OCI-M1 (cell line): ENCODE results near the gene PHF11.
A peak's percentile ranks its signal among the peaks of the same experiment; 100 is the strongest.
"Not testable (repeated sequence)": the region's sequence is repeated elsewhere in the genome, so short reads cannot be mapped to it uniquely, and the experiment has no call there.

Experiments used
- DNase-seq: peaks from one replicate; lab custom pipeline; 2025; lab: John Stamatoyannopoulos, UW

PHF11 gene

DNA sequence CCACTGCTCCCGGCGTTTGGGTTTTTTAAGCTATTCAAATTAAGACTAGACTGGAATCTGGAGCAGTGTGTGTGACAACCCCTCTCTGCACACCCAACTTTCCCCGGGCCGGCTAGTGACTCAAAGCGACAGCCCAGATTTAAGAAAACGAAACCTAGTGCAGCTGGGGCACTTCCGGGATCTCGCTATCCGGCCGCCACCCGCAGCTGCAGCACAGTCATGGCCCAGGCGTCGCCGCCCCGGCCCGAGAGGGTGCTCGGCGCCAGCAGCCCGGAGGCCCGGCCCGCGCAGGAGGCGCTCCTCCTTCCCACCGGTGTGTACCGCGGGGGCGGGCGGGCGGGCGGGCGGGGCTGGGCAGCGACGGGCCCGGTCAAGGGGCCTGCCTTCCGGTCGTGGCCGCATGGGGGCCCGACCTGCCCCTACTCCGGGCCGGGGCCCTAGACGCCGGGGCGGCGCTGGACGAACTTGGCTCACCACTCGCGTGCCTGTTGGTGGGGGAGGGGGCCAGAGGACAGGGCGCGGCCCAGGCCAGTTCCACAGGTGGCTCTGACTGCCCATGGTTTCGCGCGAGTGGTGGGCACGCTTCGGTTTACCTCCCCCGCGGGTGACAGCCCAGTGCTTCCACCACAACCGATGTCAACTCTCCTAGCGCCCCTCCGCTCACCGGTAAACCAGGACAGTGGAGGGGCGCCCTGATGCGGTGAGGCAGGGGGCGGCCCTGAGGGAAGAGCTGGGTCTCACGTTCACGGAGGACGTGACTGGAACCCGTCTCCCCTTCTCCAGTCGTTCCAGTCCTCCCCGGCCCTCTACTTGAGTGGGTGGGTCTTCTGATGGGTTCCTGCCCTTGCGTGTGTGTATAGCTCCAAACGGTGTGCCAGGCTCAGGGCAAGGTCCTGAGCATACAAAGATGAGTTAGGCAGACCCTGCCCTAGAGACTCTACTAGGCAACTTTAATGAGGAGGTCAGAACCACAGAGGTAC lies at the start of gene PHF11:
TSS of gene PHF11 (plus strand) at position 171 of the 980 bp plus-strand sequence. CDS start at position 220, 49 bp downstream.
- peak; percentile 88 for DNase-seq

DNA sequence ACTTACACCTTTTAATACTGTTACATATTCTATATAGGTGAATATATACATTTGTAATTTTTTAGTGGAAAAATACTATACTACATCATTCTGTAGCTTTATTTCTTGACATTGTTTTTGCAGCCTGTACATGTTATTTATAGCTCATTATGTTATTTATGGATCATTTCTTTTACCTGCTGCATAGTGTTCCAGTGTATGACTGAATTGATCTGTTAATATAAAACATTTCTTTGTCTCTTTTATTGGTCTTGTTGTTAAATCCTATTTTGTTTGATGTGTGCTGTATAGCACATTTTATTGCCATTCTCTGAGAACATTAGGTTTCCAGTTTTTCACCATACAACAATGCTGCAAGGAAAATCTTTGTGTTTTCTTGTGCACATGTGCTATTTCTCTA lies 49.3 kb upstream of the PHF11 start:
- DNase-seq = peak; percentile 30

DNA sequence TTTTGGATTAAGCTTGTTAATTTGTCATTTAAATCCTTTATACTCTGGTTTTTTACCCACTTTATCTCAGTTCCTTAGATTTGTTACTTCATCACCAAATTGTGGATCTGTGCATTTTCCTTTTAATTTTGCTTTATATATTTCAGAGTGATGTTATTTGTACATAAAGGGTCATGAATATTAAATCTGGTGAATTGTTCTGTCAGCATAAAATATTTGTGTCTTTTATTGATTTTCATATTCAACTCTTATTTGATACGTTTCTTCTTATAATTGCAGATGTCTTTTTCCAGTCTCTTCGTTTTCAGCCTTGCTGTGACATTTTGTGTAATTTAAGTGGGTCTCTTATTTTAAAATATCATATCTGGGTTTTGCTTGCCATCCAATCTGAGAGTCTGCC lies 47.0 kb upstream of the PHF11 start:
- DNase-seq = no peak

DNA sequence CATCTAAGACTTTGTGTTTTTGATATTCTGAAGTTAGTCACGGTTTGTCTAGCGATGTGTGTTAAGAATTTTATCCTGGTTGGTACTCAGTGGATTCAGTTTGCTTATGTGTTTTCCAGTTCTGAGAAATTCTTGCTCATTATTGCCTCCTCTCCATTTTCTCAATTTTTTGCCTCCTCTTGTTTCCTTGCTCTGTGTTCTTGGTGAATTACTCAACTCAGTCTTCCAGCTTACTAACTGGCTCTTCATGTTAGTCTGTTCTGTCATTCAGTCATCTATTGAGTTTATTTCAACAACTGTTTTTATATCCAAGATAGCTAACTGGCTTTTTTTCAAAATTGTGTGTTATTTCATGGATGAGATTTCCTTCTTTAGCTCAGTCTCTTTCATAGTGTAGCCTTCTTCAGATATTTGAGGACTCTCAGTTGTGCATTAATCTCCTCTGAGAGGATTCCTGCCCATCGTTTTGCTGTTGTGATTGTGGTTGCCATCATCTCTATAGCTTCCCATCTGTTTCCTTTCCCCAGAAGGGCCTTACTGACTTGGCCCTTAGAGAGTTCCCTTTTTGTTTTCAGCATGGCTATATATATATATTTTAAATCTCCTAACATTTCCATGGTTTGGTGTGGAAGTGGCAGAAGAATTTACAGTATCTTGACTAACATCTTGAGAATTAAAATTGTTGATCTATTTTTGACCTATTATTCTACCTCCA lies 45.5 kb upstream of the PHF11 start:
- DNase-seq = peak; percentile 26

DNA sequence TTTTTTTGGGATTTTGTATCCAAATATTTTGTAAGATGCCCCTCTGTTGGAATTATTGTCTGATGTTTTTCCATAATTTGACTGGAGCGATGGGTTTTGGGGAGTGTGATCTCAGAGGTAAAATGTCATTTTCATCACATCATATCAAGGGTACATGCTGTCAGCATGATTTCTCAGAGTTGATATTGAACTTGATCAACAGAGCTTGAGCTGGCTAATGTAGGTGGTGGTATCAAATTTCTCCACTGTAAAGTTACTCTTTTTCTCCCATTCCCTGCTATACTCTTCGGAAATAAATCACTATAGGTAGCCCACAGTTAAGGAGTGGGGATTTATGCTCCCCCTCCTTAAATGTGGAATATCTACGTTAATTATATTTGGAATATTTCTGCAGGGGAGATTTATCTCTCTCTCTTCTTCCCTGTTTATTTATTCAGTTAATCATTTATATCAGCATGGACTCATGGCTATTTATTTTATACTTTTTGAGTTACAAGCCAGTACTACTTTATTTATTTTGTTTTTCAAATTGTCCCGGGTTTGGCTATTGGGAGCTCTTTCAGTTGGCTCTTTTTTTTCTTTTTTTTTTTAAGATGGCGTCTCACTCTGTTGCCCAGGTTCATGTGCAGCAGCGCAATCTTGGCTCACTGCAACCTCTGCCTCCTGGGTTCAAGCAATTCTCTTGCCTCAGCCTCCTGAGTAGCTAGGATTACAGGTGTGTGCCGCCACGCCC lies 42.9 kb upstream of the PHF11 start:
- DNase-seq = no peak

DNA sequence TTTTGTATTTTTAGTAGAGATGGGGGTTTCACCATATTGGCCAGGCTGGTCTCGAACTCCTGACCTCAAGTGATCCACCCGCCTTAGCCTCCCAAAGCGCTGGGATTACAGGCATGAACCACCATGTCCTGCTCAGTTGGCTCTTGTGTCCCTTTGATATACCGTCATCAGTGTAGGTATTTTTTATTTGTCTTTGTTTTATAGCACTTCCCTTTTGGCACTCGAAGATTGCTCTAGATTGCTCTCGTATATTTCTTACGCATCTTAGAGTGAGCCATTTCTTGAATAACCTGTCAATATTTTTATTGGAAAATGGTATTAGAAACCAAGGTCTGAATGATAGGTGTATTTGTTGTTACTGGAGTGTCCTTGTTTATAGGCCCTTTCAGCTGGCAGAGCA lies 42.3 kb upstream of the PHF11 start:
- no peak for DNase-seq

DNA sequence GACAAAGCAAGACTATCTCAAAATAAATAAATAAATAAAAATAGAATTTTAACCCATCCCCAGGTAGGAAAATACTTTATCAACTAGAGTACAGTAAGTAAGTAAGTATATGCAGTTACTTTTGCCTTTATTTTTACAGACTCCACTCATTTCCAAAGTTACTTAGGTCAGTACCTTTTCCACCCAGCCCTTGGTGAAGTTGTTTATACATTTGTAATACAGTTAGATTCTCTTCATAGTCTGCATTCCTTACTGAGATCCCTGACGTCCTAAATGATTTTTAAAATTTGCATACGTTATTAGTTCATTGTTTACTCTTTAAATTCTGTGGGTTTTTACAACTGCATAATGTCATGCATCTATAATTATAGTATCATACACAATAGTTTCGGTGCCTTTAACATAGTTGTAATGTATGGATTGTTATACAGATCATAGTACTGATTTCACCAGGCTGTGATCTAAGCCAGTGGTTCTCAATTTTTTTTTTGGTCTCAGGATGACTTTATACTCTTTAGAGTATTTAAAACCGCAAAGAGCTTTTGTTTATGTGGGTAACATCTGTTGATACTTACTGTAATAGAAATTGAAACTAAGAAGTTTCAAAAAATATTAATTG lies 41.3 kb upstream of the PHF11 start:
- no peak for DNase-seq

DNA sequence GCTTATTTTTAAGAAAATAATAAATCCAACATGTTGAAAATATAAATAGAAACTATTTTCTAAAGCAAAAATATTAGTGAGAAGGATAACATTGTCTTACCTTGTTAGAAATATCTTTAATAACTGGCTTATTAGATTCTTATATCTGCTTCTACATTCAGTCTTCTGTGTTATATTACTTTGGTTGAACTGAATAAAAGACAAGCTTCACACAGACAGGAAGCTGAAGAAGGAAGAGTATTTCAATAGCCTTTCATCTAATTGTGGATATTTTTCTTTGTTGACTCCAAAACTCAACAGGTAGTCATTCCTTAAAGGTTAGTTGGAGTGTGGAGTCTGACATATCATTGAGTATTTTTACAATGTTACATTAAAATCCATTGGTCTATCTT lies 40.8 kb upstream of the PHF11 start:
- DNase-seq = peak; percentile 29

DNA sequence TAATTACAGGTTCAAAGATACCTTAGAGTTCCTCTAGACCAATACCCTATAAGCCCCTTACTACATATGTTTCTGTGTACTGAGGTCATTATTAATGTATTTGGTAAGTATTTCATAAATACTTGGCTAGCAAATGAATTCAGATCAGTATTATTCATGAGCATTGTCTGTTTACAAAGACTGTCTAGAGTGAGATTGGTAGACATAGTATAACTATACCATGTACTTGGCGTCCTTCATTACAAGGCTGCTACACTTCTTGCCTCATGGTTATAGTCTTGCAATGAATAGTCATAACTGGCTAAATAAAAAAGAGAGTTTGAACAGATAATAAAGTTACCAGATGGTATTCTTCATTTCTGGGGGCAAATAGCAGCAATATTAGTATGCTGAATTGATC lies 39.6 kb upstream of the PHF11 start:
- no peak for DNase-seq

DNA sequence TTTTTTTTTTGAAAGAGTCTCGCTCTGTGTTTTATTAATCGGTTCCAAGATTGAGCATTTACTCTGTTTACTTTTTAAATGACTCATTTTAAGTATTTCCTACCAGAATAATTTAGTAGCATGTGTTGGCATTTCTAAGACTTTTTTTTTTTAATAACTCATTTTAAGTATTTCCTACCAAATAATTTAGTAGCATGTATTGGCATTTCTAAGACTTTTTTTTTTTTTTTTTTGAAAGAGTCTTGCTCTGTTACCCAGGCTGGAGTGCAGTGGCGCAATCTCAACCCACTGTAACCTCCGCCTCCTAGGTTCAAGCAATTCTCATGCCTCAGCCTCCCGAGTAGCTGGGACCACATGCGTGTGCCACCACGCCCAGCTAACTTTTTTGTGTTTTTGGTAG lies 38.5 kb upstream of the PHF11 start:
- DNase-seq = no peak

DNA sequence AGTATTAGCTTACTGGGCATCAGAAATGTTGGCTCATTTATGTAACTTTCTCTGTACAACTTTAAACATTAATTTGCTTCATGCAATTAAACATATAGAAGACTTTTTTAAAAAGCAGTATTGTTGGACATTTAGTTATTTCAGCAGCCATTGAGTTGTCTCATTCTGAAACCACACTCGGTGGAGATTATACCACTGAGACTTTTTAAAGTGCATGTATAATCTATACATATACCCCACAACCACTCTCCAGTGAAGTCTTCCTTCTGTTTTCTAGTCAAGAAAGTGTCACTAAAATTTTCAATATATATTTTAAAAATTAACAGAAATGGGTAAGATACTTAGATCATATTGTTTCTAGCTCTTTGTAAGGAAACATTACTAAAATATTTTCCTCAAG lies 36.2 kb upstream of the PHF11 start:
- DNase-seq = no peak

DNA sequence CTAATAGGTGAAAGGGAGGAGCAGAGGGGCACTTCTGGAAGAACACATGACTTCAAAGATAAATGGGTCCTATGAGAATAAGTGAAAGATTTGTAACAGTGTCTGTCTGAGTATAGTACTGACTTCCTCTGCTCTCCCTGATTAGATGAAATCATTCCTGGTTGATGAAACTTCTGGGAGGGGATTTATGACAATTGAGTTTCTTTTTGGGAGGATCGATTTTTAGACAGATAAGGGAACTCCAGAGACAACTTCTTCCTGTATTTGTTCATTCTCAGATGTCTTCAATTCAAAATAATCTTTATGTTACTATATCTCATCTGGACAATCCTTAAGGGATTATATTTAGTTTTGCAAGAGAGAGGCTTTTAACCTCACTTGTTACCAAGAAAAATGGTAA lies 31.7 kb upstream of the PHF11 start:
- DNase-seq = peak; percentile 19

DNA sequence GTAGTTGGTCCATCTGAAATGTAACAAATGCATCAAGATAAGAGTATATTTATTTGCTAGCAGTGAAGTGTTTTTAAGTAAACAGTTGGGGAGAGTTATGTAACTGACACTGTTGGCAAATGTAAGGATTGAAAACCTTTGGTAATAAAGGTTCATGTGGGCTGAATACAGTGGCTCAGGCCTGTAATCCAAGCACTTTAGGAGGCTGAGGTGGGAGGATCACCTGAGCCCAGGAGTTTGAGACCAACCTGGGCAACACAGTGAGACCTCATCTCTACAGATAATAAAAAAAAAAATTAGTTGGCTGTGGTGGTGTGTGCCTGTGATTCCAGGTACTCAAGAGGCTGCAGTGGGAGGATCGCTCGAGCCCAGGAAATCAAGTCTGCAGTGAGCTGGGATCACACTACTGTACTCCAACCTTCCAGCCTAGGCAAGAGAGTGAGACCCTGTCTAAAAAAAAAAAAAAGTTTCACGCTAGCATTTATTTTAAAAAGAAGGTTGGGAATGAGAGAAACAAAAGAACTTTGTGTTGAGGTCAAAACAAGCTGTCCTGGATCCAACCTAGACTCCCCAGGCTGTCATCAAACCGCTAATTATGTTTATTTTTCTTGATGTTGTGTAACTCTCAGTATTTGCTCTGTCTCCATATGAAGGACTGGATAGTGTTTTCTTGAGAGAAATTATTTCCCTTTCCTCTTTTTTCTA lies 31.0 kb upstream of the PHF11 start:
- DNase-seq = no peak

DNA sequence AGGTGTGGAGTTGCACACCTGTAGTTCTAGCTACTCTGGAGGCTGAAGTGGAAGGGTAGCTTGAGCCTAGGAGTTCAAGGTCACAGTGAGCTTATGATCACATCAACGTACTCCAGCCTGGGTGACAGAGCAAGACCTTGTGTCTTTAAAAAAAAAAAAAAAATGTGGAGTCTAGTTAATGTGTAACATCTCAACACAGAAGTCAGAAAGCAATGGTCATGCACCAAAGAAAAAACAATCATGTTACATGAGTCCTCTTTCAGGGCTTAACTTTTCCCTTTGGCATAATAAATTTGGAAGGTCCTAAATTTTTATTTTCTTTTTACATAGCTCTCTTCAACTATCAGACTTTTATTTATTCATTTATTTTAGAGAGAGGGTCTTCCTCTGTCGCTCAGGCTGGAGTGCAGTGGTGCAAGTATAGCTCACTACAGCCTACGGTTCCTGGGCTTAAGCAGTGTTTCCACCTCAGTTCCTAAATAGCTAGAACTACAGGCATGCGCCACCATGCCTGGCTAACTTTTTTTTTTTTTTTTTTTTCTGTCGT lies 29.4 kb upstream of the PHF11 start:
- DNase-seq = no peak

DNA sequence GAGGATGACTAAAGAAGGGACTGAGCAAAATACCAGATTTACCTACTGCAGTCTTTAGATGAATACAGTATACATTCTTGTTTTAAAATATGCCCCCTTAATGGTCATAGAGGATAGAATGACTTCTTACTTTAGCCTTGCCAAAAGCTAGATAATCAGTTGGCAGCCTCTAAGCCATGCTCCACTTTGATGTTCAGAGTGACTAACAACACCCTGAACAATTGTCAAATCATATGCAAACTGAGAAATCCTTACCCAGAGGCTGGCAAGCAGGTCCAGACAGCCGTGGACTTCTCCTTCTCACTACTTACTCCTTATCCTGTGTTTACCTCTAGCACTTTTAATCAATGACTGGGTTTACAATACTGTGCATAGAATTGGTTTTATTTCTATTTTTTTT lies 23.6 kb upstream of the PHF11 start:
- no peak for DNase-seq

DNA sequence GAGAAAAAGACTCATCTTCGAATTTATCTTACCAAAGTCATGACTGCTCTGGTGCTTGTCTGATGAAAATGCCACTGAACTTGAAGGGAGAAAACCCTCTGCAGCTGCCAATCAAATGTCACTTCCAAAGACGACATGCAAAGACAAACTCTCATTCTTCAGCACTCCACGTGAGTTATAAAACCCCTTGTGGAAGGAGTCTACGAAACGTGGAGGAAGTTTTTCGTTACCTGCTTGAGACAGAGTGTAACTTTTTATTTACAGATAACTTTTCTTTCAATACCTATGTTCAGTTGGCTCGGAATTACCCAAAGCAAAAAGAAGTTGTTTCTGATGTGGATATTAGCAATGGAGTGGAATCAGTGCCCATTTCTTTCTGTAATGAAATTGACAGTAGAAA lies 19.2 kb upstream of the PHF11 start:
- DNase-seq = no peak

DNA sequence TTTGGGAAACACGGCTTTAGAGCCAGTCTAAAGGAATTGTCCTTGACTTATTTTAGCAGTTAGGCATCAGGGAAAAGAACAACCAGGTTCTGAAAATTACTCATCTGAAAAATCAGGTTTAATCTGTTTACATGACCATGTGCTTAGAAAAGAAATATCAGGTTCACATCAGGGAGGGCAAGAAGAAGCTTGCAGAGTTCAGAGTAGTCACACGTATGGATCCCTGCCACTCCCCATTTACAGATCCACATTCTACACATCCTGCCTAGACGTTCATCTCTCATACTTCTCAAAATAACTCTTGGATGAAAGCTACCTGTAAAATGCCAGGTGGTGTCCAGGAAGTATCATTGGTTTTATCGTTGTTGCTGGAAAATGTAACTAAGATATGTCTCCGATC lies 14.0 kb upstream of the PHF11 start:
- no peak for DNase-seq

DNA sequence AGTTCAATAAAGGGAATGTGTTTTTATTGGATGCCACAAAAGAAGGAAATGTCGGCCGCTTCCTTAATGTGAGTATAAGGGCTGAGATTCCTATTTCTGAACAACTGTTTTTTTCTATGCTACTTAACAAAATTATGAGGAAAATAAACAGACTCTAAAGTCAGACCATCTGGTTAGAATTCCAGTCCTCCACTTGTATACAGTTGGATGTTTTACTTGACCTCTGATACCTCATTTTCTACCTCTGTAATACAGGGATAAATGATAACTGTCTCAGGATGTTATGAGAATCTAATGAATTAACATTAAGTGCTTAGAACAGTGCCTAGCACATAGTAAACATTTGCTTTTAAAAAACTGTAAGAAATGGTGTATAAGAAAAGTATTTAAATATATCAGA lies 7.2 kb upstream of the PHF11 start:
- no peak for DNase-seq

DNA sequence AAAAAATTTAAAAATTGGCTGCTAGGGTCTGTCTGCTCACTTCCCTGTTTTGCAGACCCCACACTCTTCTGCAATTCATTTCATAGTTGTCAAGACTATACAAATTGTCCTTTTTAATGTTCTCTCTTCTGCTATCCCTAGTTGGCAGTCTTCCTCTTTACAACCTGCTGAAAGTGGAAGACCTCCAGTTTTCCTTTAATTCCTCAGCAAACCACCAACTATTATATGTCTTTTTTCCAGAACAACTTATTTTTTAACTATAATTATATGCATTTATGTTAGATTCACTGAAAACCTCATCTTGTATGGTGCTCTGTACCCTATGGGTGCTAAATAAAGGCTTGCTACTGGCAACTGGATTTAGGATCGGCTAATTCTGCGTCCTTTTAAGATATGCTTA lies 1.1 kb upstream of the PHF11 start:
- peak; percentile 72 for DNase-seq

DNA sequence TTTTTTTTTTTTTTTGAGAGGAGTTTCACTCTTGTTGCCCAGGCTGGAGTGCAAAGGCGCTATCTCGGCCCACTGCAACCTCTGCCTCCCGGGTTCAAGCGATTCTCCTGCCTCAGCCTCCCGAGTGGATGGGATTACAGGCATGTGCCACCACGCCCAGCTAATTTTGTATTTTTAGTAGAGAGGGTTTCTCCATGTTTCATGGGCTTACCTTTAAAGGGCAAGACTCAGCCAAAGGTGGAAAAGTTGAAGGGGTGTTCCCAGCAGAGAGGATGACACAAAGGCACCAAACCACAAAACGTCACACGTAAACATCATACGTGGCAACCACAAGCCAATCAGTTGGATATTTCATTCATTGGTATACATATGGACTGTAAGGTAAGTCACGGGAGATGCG lies 1.1 kb downstream of the PHF11 start:
- not testable (repeated sequence) for DNase-seq

DNA sequence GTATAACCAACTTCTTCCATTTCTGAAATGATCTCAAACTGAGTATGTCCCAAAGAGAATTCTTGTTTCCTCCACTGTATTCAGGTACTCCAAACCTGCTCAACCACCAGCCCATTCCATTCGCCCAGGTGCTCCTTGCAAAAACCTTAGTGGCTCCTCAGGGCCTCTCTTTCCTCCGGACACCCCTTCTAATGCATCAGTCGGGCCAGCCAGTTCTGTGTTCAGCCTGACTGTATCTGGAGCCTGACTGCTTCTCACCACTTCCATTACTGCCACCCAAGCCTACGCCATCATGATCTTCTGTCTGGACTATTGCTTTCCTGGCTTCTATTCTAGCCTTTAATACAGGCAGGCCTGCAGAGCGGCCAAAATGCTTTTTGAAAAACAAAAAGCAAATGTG lies 1.5 kb downstream of the PHF11 start:
- DNase-seq = no peak
